ENCODE data around the gene NPEPPS.

Gene NPEPPS

DNA sequence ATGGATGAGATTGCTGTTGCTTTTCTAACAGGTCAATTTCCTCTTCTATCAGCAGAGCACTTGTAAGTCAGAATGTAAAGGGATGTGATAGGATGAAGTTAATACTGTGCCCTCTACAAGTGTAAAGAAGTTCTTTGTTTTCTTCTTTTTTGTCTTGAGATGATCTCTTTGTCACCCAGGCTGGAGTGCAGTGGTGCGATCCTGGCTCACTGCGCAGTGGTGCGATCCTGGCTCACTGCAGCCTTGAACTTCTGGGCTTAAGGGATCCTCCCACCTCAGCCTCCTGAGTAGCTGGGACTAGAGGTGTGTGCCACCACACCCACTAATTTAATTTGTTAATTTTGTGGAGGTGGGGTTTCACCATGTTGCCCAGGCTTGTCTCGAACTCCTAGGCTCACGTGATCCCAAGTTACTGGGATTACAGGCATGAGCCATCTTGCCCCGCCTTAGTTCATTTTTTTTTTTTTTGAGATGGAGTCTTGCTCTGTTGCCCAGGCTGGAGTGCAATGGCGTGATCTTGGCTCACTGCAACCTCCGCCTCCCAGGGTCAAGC lies 97.2 kb downstream of the NPEPPS start:
- DNase-seq (ENCODE audit: low read depth in 1 of 2, low spot score in 1 of 2), result no peak
- in situ Hi-C loops (cut with HindIII; ENCODE audit: low pct_unique_long_range_greater_than_20kb, low sequenced_read_pairs), result no loop called here
- TF ChIP-seq JUND (IDR thresholded peaks at IDR 0.05; ENCODE audit: low read depth), result no peak

DNA sequence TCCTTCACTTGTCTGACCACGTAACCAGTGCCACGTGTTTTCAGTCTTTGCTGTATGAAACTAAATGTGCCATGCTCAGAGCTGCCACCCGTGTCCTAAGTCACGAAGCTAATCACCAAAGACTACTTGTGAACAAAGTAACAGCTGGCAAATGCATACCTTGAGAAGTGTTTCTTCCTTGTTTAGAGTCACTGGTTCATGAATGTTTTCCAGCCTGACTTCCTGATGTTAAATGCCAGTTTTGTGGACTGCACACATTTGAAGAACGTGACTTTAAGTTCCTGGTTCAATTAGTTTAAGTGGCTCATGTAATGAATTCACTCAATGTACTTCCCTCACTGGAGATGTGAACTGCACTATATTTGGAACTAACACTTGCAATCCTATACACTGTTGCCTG lies 98.9 kb downstream of the NPEPPS start:
- no peak for DNase-seq (ENCODE audit: low read depth in 1 of 2, low spot score in 1 of 2)
- in situ Hi-C loops (cut with HindIII; ENCODE audit: low pct_unique_long_range_greater_than_20kb, low sequenced_read_pairs), result no loop called here
- TF ChIP-seq JUND (IDR thresholded peaks at IDR 0.05; ENCODE audit: low read depth), result no peak

DNA sequence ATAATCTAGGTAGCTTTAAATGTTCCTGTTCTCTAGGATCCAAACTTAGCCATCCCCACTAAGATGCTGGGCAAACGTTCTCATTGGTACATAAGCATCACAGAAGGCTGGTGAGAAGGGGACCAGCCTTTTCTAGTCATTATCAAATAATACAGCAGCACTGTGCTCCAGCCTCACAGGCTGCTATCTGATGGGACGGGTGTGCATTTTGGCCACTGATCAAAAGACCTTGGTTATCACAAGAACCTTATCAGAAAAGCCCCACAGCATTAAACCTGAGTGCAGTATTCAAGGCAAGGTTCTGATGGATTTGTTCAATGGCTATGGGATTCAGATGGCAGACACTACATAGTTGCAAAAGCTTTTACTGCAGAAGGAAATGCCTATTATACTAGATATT lies 99.7 kb downstream of the NPEPPS start:
- in situ Hi-C loops (cut with HindIII; ENCODE audit: low pct_unique_long_range_greater_than_20kb, low sequenced_read_pairs), result no loop called here
- TF ChIP-seq JUND (IDR thresholded peaks at IDR 0.05; ENCODE audit: low read depth), result no peak
- DNase-seq (ENCODE audit: low read depth in 1 of 2, low spot score in 1 of 2), result no peak

DNA sequence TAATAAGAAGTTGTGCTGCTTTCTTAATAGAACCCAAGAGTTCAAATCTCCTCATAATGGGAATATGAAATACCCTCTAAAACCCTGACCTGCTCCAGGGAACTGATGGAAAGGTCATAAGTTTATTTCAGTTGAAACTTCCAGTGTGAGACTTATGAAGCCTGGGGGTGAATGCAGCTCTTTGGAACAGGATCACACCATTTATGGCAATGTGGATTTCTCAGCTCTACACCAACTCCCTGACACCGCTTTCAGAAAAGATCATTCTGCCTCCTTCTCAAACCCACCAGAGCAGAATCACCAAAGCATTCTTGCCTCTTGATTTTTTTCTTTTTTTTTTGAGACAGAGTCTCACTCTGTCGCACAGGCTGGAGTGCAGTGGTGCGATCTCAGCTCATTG lies 102.1 kb downstream of the NPEPPS start:
- DNase-seq (ENCODE audit: low read depth in 1 of 2, low spot score in 1 of 2), result no peak
- in situ Hi-C loops (cut with HindIII; ENCODE audit: low pct_unique_long_range_greater_than_20kb, low sequenced_read_pairs), result no loop called here
- no peak for TF ChIP-seq JUND (IDR thresholded peaks at IDR 0.05; ENCODE audit: low read depth)

DNA sequence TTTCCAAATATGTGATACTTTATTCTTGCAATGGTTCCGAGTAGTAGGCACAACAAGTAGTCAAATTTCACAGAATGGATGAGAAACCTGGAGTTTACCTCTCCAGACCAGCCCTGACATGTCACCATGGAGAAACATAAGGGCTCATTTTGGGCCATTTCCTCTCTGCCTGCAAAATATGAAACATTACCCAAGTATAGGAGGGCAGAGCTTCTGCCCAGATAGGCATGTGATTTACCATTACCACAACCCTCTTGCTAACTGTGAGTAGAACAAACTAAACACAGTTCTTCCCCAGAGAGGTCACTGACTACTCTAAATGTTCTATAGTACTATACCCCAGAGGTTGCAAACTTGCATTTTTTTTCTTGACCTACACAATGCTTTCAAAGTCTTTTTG lies 103.1 kb downstream of the NPEPPS start:
- no peak for DNase-seq (ENCODE audit: low read depth in 1 of 2, low spot score in 1 of 2)
- no peak for TF ChIP-seq JUND (IDR thresholded peaks at IDR 0.05; ENCODE audit: low read depth)
- in situ Hi-C loops (cut with HindIII; ENCODE audit: low pct_unique_long_range_greater_than_20kb, low sequenced_read_pairs), result no loop called here

DNA sequence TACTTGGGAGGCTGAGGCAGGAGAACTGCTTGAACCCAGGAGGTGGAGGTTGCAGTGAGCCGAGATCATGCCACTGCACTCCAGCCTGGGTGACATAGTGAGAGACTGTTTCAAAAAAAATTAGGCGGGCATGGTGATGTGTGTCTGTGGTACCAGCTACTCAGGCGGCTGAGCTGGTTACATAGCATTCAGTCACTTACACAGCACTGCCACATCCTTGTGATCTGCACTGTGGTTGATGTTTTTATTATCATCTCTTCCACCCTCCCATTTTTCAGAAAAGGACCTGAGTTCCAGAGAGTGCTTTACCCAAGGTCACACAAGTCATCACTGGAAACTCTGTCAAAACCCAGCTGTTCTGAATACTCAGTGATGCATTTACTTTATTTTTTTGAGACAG lies 104.0 kb downstream of the NPEPPS start:
- in situ Hi-C loops (cut with HindIII; ENCODE audit: low pct_unique_long_range_greater_than_20kb, low sequenced_read_pairs), result no loop called here
- DNase-seq (ENCODE audit: low read depth in 1 of 2, low spot score in 1 of 2), result no peak

DNA sequence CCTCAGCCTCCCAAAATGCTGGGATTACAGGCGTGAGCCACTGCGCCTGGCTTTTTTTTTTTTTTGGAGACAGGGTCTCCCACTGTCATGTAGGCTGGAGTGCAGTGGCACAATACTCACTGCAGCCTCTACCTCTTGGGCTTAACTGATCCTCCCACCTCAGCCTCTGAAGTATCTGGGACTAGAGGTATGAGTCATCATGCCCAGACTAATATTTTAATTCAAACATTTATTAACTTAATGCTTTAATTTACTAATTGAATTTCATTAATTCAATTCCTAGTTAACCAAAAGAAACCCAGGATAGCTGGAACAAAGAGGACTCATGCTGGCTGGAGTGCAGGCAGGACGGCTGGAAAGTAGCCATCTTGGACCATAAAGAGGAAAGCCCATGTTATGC lies 104.8 kb downstream of the NPEPPS start:
- no peak for DNase-seq (ENCODE audit: low read depth in 1 of 2, low spot score in 1 of 2)
- TF ChIP-seq JUND (IDR thresholded peaks at IDR 0.05; ENCODE audit: low read depth), result no peak
- in situ Hi-C loops (cut with HindIII; ENCODE audit: low pct_unique_long_range_greater_than_20kb, low sequenced_read_pairs), result no loop called here

More for the DNA sequence above, 104.0 kb downstream of the NPEPPS start:
- TF ChIP-seq JUND (IDR thresholded peaks at IDR 0.05; ENCODE audit: low read depth), result no peak

DNA sequence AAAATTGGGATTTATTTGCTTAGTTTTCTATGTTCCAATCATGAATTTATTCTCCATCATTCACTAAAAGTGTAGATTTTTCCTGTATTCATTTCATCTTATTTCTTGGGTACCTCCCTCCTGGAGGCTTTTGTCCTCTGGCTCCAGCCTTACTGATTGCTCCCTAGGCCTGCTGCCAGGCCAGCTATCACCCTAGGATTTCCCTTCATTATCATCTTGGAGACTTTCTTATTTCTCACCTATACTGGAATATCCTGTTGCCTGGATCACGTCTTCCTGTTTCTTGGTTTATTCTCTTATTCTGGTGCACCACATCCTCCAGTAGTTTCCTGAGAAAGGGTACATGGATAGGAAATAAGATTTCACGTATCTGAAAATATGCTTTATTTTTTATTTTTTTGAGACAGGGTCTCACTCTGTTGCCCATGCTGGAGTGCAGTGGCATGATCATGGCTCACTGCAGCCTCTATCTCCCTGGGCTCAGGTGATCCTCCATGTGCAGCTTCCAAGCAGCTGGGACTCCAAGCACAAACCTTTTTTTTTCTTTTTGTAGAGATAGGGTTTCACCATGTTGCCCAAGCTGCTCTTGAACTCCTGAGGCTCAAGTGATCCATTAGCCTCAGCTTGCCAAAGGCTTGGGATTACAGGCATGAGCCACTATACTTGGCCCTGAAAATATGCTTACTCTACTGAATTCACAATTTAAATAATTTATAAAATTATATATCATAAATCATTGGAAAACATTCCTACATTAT lies 105.5 kb downstream of the NPEPPS start:
- in situ Hi-C loops (cut with HindIII; ENCODE audit: low pct_unique_long_range_greater_than_20kb, low sequenced_read_pairs), result no loop called here

DNA sequence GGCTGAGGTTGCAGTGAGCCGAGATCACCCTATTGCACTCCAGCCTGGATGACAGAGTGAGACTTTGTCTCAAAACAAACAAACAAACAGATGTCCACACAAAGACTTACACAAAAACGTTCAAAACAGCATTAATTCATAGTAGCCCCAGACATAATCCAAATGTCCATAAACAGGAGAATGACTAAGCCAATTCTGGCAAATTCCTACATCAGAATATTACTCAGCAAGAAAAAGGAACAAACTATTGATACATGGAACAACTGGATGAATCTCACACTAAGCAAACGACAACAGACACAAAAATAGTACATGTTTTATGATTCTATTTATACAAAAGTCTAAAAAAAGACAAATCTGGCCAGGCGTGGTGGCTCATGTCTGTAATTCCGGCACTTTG lies 108.0 kb downstream of the NPEPPS start:
- TF ChIP-seq JUND (IDR thresholded peaks at IDR 0.05; ENCODE audit: low read depth), result no peak
- no peak for DNase-seq (ENCODE audit: low read depth in 1 of 2, low spot score in 1 of 2)
- in situ Hi-C loops (cut with HindIII; ENCODE audit: low pct_unique_long_range_greater_than_20kb, low sequenced_read_pairs), result no loop called here

More for the DNA sequence above, 105.5 kb downstream of the NPEPPS start:
- TF ChIP-seq JUND (IDR thresholded peaks at IDR 0.05; ENCODE audit: low read depth), result no peak
- DNase-seq (ENCODE audit: low read depth in 1 of 2, low spot score in 1 of 2), result no peak

DNA sequence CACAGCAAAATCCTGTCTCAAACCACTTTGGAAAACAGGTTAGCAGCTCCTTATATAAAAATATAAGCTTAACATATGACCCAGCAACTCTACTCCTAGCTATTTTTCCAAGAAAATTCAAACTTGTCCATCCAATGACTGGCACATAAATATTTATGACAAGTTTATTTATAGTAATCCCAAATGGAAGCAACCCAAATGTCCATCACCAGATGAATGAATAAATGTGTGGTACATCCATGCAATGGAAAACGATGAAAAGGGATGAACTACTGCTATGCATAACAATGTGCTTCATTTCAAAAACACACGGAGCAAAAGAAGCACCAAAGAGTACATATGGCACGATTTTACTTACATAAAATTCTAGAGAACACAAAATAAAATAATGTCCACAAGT lies 109.2 kb downstream of the NPEPPS start:
- TF ChIP-seq JUND (IDR thresholded peaks at IDR 0.05; ENCODE audit: low read depth), result no peak
- no peak for DNase-seq (ENCODE audit: low read depth in 1 of 2, low spot score in 1 of 2)
- in situ Hi-C loops (cut with HindIII; ENCODE audit: low pct_unique_long_range_greater_than_20kb, low sequenced_read_pairs), result no loop called here

DNA sequence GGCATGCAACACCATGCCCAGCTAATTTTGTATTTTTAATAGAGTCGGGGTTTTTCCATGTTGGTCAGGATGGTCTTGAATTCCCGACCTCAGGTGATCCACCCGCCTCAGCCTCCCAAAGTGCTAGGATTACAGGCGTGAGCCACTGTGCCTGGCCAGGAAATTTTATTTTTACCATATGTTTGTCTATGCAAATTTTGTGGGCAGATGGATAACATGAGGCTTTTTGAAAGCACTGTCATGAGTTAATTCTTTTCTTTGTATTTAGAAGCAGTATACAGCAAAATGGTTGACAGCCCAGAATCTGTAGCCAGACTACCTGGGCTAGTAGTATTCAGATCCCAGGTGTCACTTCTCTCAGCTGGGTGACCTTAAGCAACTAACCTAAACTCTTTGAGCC lies 110.3 kb downstream of the NPEPPS start:
- DNase-seq (ENCODE audit: low read depth in 1 of 2, low spot score in 1 of 2), result no peak
- in situ Hi-C loops (cut with HindIII; ENCODE audit: low pct_unique_long_range_greater_than_20kb, low sequenced_read_pairs), result no loop called here
- no peak for TF ChIP-seq JUND (IDR thresholded peaks at IDR 0.05; ENCODE audit: low read depth)

DNA sequence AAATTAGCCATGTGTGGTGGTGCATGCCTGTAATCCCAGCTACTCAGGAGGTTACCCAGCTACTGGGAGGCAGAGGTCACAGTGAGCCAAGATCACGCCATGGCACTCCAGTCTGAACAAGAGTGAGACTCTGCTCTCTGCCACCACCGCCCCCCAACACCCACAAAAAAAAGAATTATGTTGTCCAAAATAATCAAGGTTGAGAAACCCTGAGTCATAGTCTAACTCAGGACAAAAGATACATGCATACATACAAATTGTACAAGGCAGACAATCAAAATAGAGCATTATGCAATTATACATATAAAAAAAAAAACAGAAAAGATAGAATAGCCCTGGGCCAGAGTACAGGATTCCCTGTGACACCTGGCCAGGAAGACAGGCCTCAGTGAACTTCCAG lies 112.2 kb downstream of the NPEPPS start:
- no peak for TF ChIP-seq JUND (IDR thresholded peaks at IDR 0.05; ENCODE audit: low read depth)
- DNase-seq (ENCODE audit: low read depth in 1 of 2, low spot score in 1 of 2), result no peak
- in situ Hi-C loops (cut with HindIII; ENCODE audit: low pct_unique_long_range_greater_than_20kb, low sequenced_read_pairs), result no loop called here

DNA sequence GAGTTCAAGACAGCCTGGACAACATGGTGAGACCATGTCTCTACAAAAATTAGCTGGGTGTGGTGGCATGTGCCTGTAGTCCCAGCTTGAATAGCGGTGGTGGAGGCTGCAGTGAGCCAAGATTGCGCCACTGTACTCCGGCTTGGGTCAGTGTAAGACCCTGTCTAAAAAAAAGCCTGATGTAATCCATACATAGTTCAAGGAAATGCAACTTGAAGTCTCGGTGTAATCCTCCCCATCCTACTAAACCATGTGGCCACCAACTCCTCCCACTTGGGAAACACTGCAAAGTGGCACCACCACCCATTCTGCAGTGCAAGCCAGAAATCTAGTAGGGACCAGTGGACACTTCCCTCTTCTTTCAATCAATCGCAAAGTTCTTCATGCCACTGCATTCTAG lies 113.4 kb downstream of the NPEPPS start:
- TF ChIP-seq JUND (IDR thresholded peaks at IDR 0.05; ENCODE audit: low read depth), result no peak
- no peak for DNase-seq (ENCODE audit: low read depth in 1 of 2, low spot score in 1 of 2)
- in situ Hi-C loops (cut with HindIII; ENCODE audit: low pct_unique_long_range_greater_than_20kb, low sequenced_read_pairs), result no loop called here

Measured in T47D (cell line).